IMR-90 (cell line): Measurements from ENCODE around the gene CCDC85B. TPM values are rescaled to one million over a fixed set of nuclear protein-coding genes. Genes with fewer than 3 reads are reported as not detected.

Source experiments
- ATAC-seq: fragments of 200-7000 bp; cut with Tn5 transposase; 2 replicates; pipeline ENCODE4 v1.9.1; 2020; ENCODE audit warnings: low read depth, mild to moderate bottlenecking, moderate library complexity
- BruUV-seq: library from RNA; stranded (reverse); fragments of 400-500 nt; replicated peaks from 2 replicates; lab custom pipeline; 2021; lab: Mats Ljungman, UMichigan
- CTCF ChIA-PET: fragments of 300-600 bp; formaldehyde crosslinking; extraction: SDS; loops from one replicate; lab custom pipeline; 2021; ENCODE audit warnings: antibody characterized with exemption; lab: Yijun Ruan, JAX
- POLR2A ChIA-PET: fragments of 300-600 bp; sonication (Branson Sonifier 250); formaldehyde crosslinking; loops from one replicate; lab custom pipeline; 2022; ENCODE audit warnings: antibody characterized with exemption; ENCODE audit not compliant: unreplicated experiment; lab: Charles Lee
- DNase-seq: peaks from one replicate; pipeline ENCODE4 v3.0.0; 2013
- H2AFZ ChIP-seq: replicated peaks from 2 replicates; pipeline ENCODE3; 2013; ENCODE audit warnings: low read length, mild to moderate bottlenecking; ENCODE audit not compliant: poor library complexity
- H2AK5ac ChIP-seq: 2 replicates; pipeline ENCODE4 v1.6.1; 2013; ENCODE audit warnings: low read depth, low read length, inconsistent platforms
- H2AK9ac ChIP-seq: replicated peaks from 2 replicates; pipeline ENCODE3; 2013; ENCODE audit warnings: mild to moderate bottlenecking, low read depth, low read length, moderate library complexity; ENCODE audit not compliant: poor library complexity
- H2BK120ac ChIP-seq: 2 replicates; pipeline ENCODE4 v1.6.1; 2013; ENCODE audit warnings: low read depth, low read length, inconsistent platforms
- H2BK15ac ChIP-seq: 3 replicates; pipeline ENCODE4 v1.6.1; 2013; ENCODE audit warnings: low read depth, low read length, inconsistent platforms
- H2BK20ac ChIP-seq: 2 replicates; pipeline ENCODE4 v1.6.1; 2013; ENCODE audit warnings: low read depth, mild to moderate bottlenecking, inconsistent platforms, low read length, moderate library complexity
- H2BK5ac ChIP-seq: 2 replicates; pipeline ENCODE4 v1.6.1; 2013; ENCODE audit warnings: mild to moderate bottlenecking, low read depth, low read length, inconsistent platforms; ENCODE audit not compliant: poor library complexity, severe bottlenecking
- H3K14ac ChIP-seq: replicated peaks from 2 replicates; pipeline ENCODE4 v1.6.1; 2013; ENCODE audit warnings: low read depth, low read length, inconsistent platforms
- H3K18ac ChIP-seq: 2 replicates; pipeline ENCODE4 v1.6.1; 2013; ENCODE audit warnings: low read depth, low read length, control low read depth
- H3K23ac ChIP-seq: 2 replicates; pipeline ENCODE4 v1.6.1; 2013; ENCODE audit warnings: low read depth, low read length, inconsistent platforms
- H3K27ac ChIP-seq: 2 replicates; pipeline ENCODE4 v1.5.1; 2013; ENCODE audit warnings: mild to moderate bottlenecking, control low read depth, low read length; ENCODE audit not compliant: insufficient read depth
- H3K27me3 ChIP-seq: 2 replicates; pipeline ENCODE4 v1.6.1; 2013; ENCODE audit warnings: low read length; ENCODE audit not compliant: control insufficient read depth, insufficient read depth
- H3K36me3 ChIP-seq: 2 replicates; pipeline ENCODE4 v1.6.1; 2013; ENCODE audit warnings: low read length, mixed read lengths; ENCODE audit not compliant: control insufficient read depth, insufficient read depth
- H3K4ac ChIP-seq: 2 replicates; pipeline ENCODE4 v1.6.1; 2013; ENCODE audit warnings: low read depth, low read length, inconsistent platforms
- H3K4me1 ChIP-seq: 2 replicates; pipeline ENCODE4 v1.6.1; 2013; ENCODE audit warnings: low read length, mixed read lengths; ENCODE audit not compliant: control insufficient read depth, insufficient read depth
- H3K4me2 ChIP-seq: 2 replicates; pipeline ENCODE4 v1.6.1; 2013; ENCODE audit warnings: low read depth, mild to moderate bottlenecking, control low read depth, low read length, moderate library complexity
- H3K4me3 ChIP-seq: 2 replicates; pipeline ENCODE4 v1.5.1; 2013; ENCODE audit warnings: low read depth, mild to moderate bottlenecking, control low read depth, low read length, moderate library complexity; ENCODE audit not compliant: insufficient read depth
- H3K56ac ChIP-seq: 2 replicates; pipeline ENCODE4 v1.6.1; 2013; ENCODE audit warnings: low read length, inconsistent platforms; ENCODE audit not compliant: insufficient read depth; ENCODE audit errors: extremely low read depth
- H3K79me1 ChIP-seq, 2 experiments: 2 replicates each; pipeline ENCODE4 v1.6.1; 2013; ENCODE audit warnings: low read length in 2 of 2, inconsistent platforms in 1 of 2, low read depth in 1 of 2
- H3K9ac ChIP-seq: 2 replicates; pipeline ENCODE4 v1.6.1; 2013; ENCODE audit warnings: low read depth, low read length, control low read depth
- H3K9me1 ChIP-seq: 2 replicates; pipeline ENCODE4 v1.6.1; 2013; ENCODE audit warnings: low read length, inconsistent platforms; ENCODE audit not compliant: insufficient read depth
- H3K9me3 ChIP-seq: 2 replicates; pipeline ENCODE4 v1.6.1; 2013; ENCODE audit warnings: low read length; ENCODE audit not compliant: control insufficient read depth, insufficient read depth
- H4K20me1 ChIP-seq: 2 replicates; pipeline ENCODE4 v1.6.1; 2013; ENCODE audit warnings: low read length, inconsistent platforms; ENCODE audit not compliant: insufficient read depth
- H4K5ac ChIP-seq: 2 replicates; pipeline ENCODE4 v1.6.1; 2013; ENCODE audit warnings: mild to moderate bottlenecking, low read depth, low read length, control low read depth
- H4K8ac ChIP-seq, 2 experiments: 2 replicates each; pipeline ENCODE4 v1.6.1; 2013; ENCODE audit warnings: low read depth in 2 of 2, low read length in 2 of 2, control low read depth in 1 of 2, inconsistent platforms in 1 of 2
- H4K91ac ChIP-seq: 2 replicates; pipeline ENCODE4 v1.6.1; 2013; ENCODE audit warnings: low read depth, low read length, inconsistent platforms; ENCODE audit not compliant: insufficient read depth
- CHD1 ChIP-seq: IDR thresholded peaks from 2 replicates; pipeline ENCODE4 v1.6.1; 2012; ENCODE audit warnings: low read depth, low read length, improper control_type of control experiment
- NFE2L2 ChIP-seq: fragments of 150-350 bp; IDR thresholded peaks from 2 replicates; pipeline ENCODE4 v1.6.1; 2016; ENCODE audit warnings: low read depth, mild to moderate bottlenecking, low read length
- POLR2A ChIP-seq: IDR thresholded peaks from 2 replicates; pipeline ENCODE4 v1.6.1; 2012; ENCODE audit warnings: mild to moderate bottlenecking, low read depth, low read length
- RCOR1 ChIP-seq: IDR thresholded peaks from 2 replicates; pipeline ENCODE4 v1.6.1; 2012; ENCODE audit warnings: mild to moderate bottlenecking, low read length, improper control_type of control experiment; ENCODE audit not compliant: insufficient replicate concordance
- WGBS, 2 experiments: methylation state at CpG; one replicate each; pipeline versions ENCODE4 v1.1.5 to v1.1.7; 2013; ENCODE audit warnings: missing lambda C conversion rate in 2 of 2; ENCODE audit not compliant: insufficient read length in 1 of 2; ENCODE audit errors: extremely low coverage in 2 of 2; 5-methylcytosine and 5-hydroxymethylcytosine counted together
- dilution Hi-C: fragments of 300-500 bp; cut with HindIII; formaldehyde crosslinking; loops from one replicate; pipeline ENCODE4 v1.14.3; 2018; ENCODE audit warnings: low sequenced_read_pairs; ENCODE audit not compliant: unreplicated experiment
- in situ Hi-C: fragments of 300-500 bp; cut with MboI; formaldehyde crosslinking; loops from 3 replicates; pipeline ENCODE4 v1.14.3; 2019; ENCODE audit warnings: low sequenced_read_pairs, inconsistent platforms, mixed read lengths
- intact Hi-C: fragments of 100-400 bp; cut with micrococcal nuclease; formaldehyde crosslinking; loops from 2 replicates; pipeline ENCODE4 v1.10.0; 2022
- polyA plus RNA-seq, 3 experiments: library from polyadenylated mRNA; depleted of rRNA; stranded (reverse); fragments of >200 nt; gene quantifications; 2 replicates each; pipeline ENCODE4 v1.2.3, GENCODE V29; 2012; ENCODE audit warnings: low replicate concordance in 1 of 3
- total RNA-seq: library from RNA; depleted of rRNA; stranded (reverse); fragments of >200 nt; gene quantifications from 2 replicates; pipeline ENCODE4 v1.2.3, GENCODE V29; 2012

CCDC85B gene
- total and polyA plus RNA-seq, 2 of the 4 experiments (the other 2 are of a cell fraction) = 17.6 to 35.4 TPM

- Histone ChIP-seq H3K36me3 (peaks cover 35% of the 10 kb centered on the region), H4K20me1 (peaks cover 11% of the 10 kb centered on the region), H2BK20ac (peak within 1 kb of the TSS; percentile 79), H3K27me3 (no peaks in the 10 kb centered on the region), H4K91ac (peak within 1 kb of the TSS; percentile 97), H3K4me2 (peak within 1 kb of the TSS; percentile 96), H2AK5ac (peak within 1 kb of the TSS; percentile 99), H3K23ac (peak within 1 kb of the TSS; percentile 97), H4K8ac (peak within 1 kb of the TSS; percentile 64 to 97), H3K9me1 (peaks cover 30% of the 10 kb centered on the region), H2BK5ac (peak within 1 kb of the TSS; percentile 96), H2AFZ (peak within 1 kb of the TSS; percentile 94), H3K14ac (peak within 1 kb of the TSS; percentile 95), H3K56ac (peak within 1 kb of the TSS; percentile 93), H3K18ac (peak within 1 kb of the TSS; percentile 99), H3K27ac (peak within 1 kb of the TSS; percentile 93), H2BK15ac (peak within 1 kb of the TSS; percentile 56), H3K4me1 (peaks cover 42% of the 10 kb centered on the region), H4K5ac (peak within 1 kb of the TSS; percentile 99), H3K9ac (peak within 1 kb of the TSS; percentile 100), H3K9me3 (no peaks in the 10 kb centered on the region), H3K79me1 (peaks cover 23 to 60% of the 10 kb centered on the region in 2 experiments), H3K4me3 (peak within 1 kb of the TSS; percentile 100), H3K4ac (peak within 1 kb of the TSS; percentile 98), H2BK120ac (peak within 1 kb of the TSS; percentile 100), H2AK9ac (peak within 1 kb of the TSS; percentile 100)
- dilution Hi-C loops (no loop called here), in situ Hi-C loops (no loop called here), intact Hi-C loops (loop anchor here (5.0 kb wide), 1 partner anchor 44 kb away; the partner anchor contains the start of gene SART1)
- POLR2A ChIA-PET = interaction anchor here (0.6 to 1.4 kb wide), 3 partner anchors 12 to 28 kb away, joined by 3 to 7 read pairs (median 4); partner anchors contain the start of gene CCDC85B
- WGBS, 2 experiments = 3% methylated on average over 33 of the region's 77 CpGs; no CpG with 5 or more reads in 1 of the 2 experiments
- DNase-seq (no peak), ATAC-seq (peak; percentile 0)
- peak; percentile 68 for TF ChIP-seq POLR2A
- peak; percentile 25; the same call in 1 of the 2 replicates for TF ChIP-seq CHD1
- no peak for TF ChIP-seq NFE2L2
- peak; percentile 60 for TF ChIP-seq RCOR1
- CTCF ChIA-PET = no interaction called here
- BruUV-seq = no TSS peak
Observed at GRCh38 chr11:65918211-65919140, 28.0 kb downstream of the CCDC85B start, which contains the start of gene C11orf68. Gene C11orf68, minus strand, starts transcription at chr11:65919062. Its CDS starts 31 bp downstream, at chr11:65919031.
